NCI-H526 treated with DMSO at 0.1 percent for 48 hours (cell line): ENCODE data around the gene IAPP.
"Not testable (repeated sequence)": the region's sequence is repeated elsewhere in the genome, so short reads cannot be mapped to it uniquely, and the experiment has no call there.

ENCODE experiments used
- DNase-seq: peaks from one replicate; lab custom pipeline; 2025; lab: John Stamatoyannopoulos, UW

IAPP gene

DNA sequence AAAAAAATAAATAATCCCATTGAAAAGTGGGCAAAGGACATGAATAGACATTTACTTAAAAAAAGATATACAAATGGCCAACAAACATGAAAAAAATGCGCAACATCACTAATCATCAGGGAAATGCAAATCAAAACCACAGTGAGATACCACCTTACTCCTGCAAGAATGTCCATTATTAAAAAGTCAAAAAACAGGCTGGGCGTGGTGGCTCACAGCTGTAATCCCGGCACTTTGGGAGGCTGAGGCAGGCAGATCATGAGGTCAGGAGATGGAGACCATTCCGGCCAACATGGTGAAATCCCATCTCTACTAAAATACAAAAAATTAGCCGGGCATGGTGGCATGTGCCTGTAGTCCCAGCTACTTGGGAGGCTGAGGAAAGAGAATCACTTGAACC lies 8.6 kb downstream of the IAPP start:
- DNase-seq = not testable (repeated sequence)

- DNase-seq = no peak
Observed at GRCh38 chr12:21384261-21384660, 11.6 kb downstream of the IAPP start.

- DNase-seq = no peak
Observed at GRCh38 chr12:21387174-21387573, 14.5 kb downstream of the IAPP start.

GRCh38 chr12:21392384-21392783 lies 19.7 kb downstream of the IAPP start:
- no peak for DNase-seq

- peak; percentile 31 for DNase-seq
Observed at GRCh38 chr12:21394828-21395626, 22.3 kb downstream of the IAPP start.

DNA sequence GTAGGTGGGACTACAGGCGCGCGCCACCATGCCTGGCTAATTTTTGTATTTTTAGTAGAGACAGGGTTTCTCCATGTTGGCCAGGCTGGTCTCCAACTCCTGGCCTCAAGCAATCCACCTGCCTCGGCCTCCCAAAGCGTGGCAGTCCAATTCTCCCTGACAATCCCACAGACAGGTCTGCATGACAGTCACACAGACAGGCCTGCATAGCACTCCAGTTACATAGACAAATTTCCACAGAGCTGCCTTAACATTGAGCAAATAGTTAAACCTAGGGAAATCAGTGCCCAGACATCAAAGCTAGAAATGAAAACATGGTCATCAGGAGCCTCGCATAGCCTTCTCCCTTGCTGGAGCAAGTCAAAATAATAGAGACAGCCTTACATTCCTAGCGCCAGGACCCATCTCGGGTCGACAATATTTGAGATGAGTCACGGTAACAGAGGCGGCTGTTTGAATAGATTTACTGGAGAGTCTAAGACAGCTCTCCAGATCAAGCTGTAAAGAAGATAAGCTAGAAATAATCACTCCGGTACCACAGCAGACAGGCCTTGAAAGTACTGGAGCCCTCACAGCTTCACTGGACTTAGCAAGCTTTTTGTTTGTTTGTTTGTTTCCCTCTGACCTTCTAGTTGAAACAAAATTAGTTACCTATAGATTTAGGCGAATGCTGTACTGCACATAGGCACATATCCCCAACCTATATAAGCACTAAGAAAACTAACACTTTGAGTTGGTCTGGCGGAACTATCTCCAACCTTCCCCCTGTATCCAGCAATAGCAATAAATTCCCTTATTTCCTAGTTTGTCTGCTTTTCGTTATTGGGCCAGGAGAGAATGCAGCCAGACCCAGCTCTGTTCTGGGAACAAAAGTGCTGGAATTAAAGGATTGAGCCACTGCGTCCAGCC lies 40.9 kb downstream of the IAPP start:
- DNase-seq = no peak

GRCh38 chr12:21416511-21417121 lies 43.9 kb downstream of the IAPP start:
- DNase-seq = no peak

DNA sequence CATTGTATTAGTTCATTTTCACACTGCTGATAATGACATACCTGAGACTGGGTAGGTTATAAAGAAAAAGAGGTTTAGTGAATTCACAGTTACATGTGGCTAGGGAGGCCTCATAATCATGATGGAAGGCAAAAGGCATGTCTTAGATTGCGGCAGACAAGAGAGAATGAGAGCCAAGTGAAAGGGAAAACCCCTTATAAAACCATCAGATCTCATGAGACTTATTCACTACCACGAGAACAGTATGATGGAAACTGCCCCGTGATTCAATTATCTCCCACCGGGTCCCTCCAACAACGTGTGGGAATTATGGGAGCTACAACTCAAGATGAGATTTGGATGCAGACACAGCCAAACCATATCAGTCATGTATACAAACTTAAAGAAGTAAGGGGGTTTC lies 45.7 kb downstream of the IAPP start:
- DNase-seq = not testable (repeated sequence)

GRCh38 chr12:21419009-21419699 lies 46.5 kb downstream of the IAPP start:
- DNase-seq = peak; percentile 13

DNA sequence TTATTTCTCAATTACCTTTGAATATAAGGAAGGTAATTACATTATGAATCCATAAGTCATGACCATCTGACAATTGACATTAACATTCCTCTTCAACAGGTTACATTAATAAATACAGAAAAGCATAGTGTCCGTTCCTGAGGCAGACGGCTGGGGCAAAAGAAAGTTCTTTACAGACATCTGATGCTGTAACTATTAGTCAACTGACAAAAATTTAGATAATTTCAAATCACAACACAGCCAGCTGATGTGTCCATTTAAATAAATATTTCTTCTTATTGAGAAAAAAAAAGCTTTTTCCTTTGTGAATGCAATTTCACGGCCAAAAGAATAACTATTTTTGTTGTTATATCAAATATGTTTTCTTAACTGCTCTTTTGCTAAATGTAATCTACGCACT lies 55.5 kb downstream of the IAPP start:
- DNase-seq = no peak
